Activated CD4-positive, alpha-beta T cell treated with anti-CD3 and anti-CD28 coated beads, Interleukin-2, amount 50 U/mL, for 4 hours (primary cell): Measurements from ENCODE around the gene FXYD6.
"Not testable (repeated sequence)": the region's sequence is repeated elsewhere in the genome, so short reads cannot be mapped to it uniquely, and the experiment has no call there.

Experiments
- DNase-seq, 2 experiments: peaks; one replicate each; pipeline ENCODE4 v3.0.0-alpha.2; 2020

The FXYD6 gene

GRCh38 chr11:117814766-117815261 is 61.6 kb downstream of the FXYD6 start:
- peak; percentile 74 to 75 for DNase-seq

- DNase-seq = no peak
These were observed 62.2 kb downstream of the FXYD6 start for GRCh38 chr11:117814204-117814765.

GRCh38 chr11:117810056-117810451 is 66.4 kb downstream of the FXYD6 start:
- not testable (repeated sequence) for DNase-seq

GRCh38 chr11:117809236-117810055 is 67.0 kb downstream of the FXYD6 start:
- DNase-seq = peak in 1 of 2 experiments; percentile 38

- DNase-seq = no peak
These were observed 67.7 kb downstream of the FXYD6 start for GRCh38 chr11:117808784-117809183.

- peak; percentile 77 to 80 for DNase-seq
These were observed 68.8 kb downstream of the FXYD6 start for GRCh38 chr11:117807482-117808327.

GRCh38 chr11:117806846-117807245 is 69.6 kb downstream of the FXYD6 start:
- DNase-seq = no peak

- no peak for DNase-seq
These were observed 71.4 kb downstream of the FXYD6 start for GRCh38 chr11:117805045-117805444.

- no peak for DNase-seq
These were observed 72.6 kb downstream of the FXYD6 start for GRCh38 chr11:117803896-117804295.

- no peak for DNase-seq
These were observed 76.8 kb downstream of the FXYD6 start for GRCh38 chr11:117799634-117800033.

- peak; percentile 36 to 39 for DNase-seq
These were observed 79.5 kb downstream of the FXYD6 start, which contains the start of gene DSCAML1 for GRCh38 chr11:117796872-117797529. DSCAML1 (minus strand) TSS chr11:117797216; CDS start chr11:117797079, 137 bp downstream.

GRCh38 chr11:117796456-117796871 is 80.0 kb downstream of the FXYD6 start:
- no peak for DNase-seq

GRCh38 chr11:117795638-117796455 is 80.6 kb downstream of the FXYD6 start:
- no peak for DNase-seq

GRCh38 chr11:117794772-117795629 is 81.5 kb downstream of the FXYD6 start:
- no peak for DNase-seq

- no peak for DNase-seq
These were observed 82.3 kb downstream of the FXYD6 start for GRCh38 chr11:117794135-117794534.

- DNase-seq = no peak
These were observed 82.9 kb downstream of the FXYD6 start for GRCh38 chr11:117793583-117793982.

GRCh38 chr11:117792992-117793391 is 83.5 kb downstream of the FXYD6 start:
- no peak for DNase-seq

GRCh38 chr11:117792241-117792640 is 84.2 kb downstream of the FXYD6 start:
- no peak for DNase-seq

- DNase-seq = no peak
These were observed 86.2 kb downstream of the FXYD6 start for GRCh38 chr11:117790279-117790678.

- DNase-seq = no peak
These were observed 87.2 kb downstream of the FXYD6 start for GRCh38 chr11:117789241-117789640.
